Activated naive CD4-positive, alpha-beta T cell treated with anti-CD3 and anti-CD28 coated beads for 36 hours (primary cell): ENCODE measurements around the gene TNFRSF9. TPM values are rescaled to one million over a fixed set of nuclear protein-coding genes. Genes with fewer than 3 reads are reported as not detected.

ENCODE experiments used
- CTCF ChIA-PET: fragments of 350-600 bp; sonication (Branson Sonifier 250); formaldehyde crosslinking; loops from one replicate; lab custom pipeline; 2021; ENCODE audit warnings: antibody characterized with exemption; lab: Charles Lee
- DNase-seq: peaks from one replicate; pipeline ENCODE4 v3.0.0-alpha.2; 2020
- H3K27ac Mint-ChIP-seq: one replicate; pipeline ENCODE4 v1.8.0; 2021; ENCODE audit warnings: mild to moderate bottlenecking, mixed read lengths
- H3K27me3 Mint-ChIP-seq: one replicate; pipeline ENCODE4 v1.8.0; 2021; ENCODE audit warnings: low read depth, mixed read lengths
- H3K36me3 Mint-ChIP-seq: one replicate; pipeline ENCODE4 v1.8.0; 2021; ENCODE audit warnings: low read depth, mixed read lengths
- H3K4me1 Mint-ChIP-seq: one replicate; pipeline ENCODE4 v1.8.0; 2021; ENCODE audit warnings: low read depth, mixed read lengths
- H3K4me3 Mint-ChIP-seq: one replicate; pipeline ENCODE4 v1.8.0; 2021; ENCODE audit warnings: mild to moderate bottlenecking, moderate library complexity, mixed read lengths
- H3K9me3 Mint-ChIP-seq: one replicate; pipeline ENCODE4 v1.8.0; 2021; ENCODE audit warnings: mixed read lengths
- intact Hi-C: fragments of 100-400 bp; cut with micrococcal nuclease; formaldehyde crosslinking; loops from one replicate; pipeline ENCODE4 v1.15.1; 2023
- total RNA-seq, 2 experiments: library from RNA; stranded (reverse); gene quantifications; one replicate each; pipeline ENCODE4 v1.2.3, GENCODE V29; 2021

Gene TNFRSF9
- total RNA-seq, 2 experiments from 2014 or later: 10.5 to 11.6 TPM

GRCh38 chr1:7912743-7913557, 27.7 kb downstream of the TNFRSF9 start:
- no peak for DNase-seq
- peaks cover 32% of the 10 kb centered on the region for H3K4me1 Mint-ChIP-seq
- CTCF ChIA-PET: no interaction called here
- H3K27ac Mint-ChIP-seq: no peak overlapping the region
- H3K36me3 Mint-ChIP-seq: no peaks in the 10 kb centered on the region
- H3K27me3 Mint-ChIP-seq: no peaks in the 10 kb centered on the region
- peak overlapping the region; percentile 28 for H3K4me3 Mint-ChIP-seq
- no peaks in the 10 kb centered on the region for H3K9me3 Mint-ChIP-seq
- intact Hi-C loops: no loop called here

GRCh38 chr1:7912145-7912544, 28.5 kb downstream of the TNFRSF9 start:
- CTCF ChIA-PET: no interaction called here
- Mint-ChIP-seq H3K9me3 (no peaks in the 10 kb centered on the region), H3K4me3 (no peak overlapping the region), H3K27me3 (no peaks in the 10 kb centered on the region), H3K36me3 (no peaks in the 10 kb centered on the region), H3K4me1 (peaks cover 29% of the 10 kb centered on the region), H3K27ac (no peak overlapping the region)
- DNase-seq: no peak
- intact Hi-C loops: no loop called here

GRCh38 chr1:7905262-7905661, 35.4 kb downstream of the TNFRSF9 start:
- Mint-ChIP-seq H3K27ac (no peak overlapping the region), H3K9me3 (no peaks in the 10 kb centered on the region), H3K4me3 (no peak overlapping the region), H3K27me3 (no peaks in the 10 kb centered on the region), H3K4me1 (peaks cover 3% of the 10 kb centered on the region), H3K36me3 (no peaks in the 10 kb centered on the region)
- intact Hi-C loops: loop anchor here (10.0 kb wide), 1 partner anchor 120 kb away; the partner anchor contains the start of gene PER3
- CTCF ChIA-PET: interaction anchor here (2.0 to 3.1 kb wide), 2 partner anchors 152 to 237 kb away, joined by 5 to 21 read pairs; no protein-coding TSS in a partner anchor
- no peak for DNase-seq

- H3K4me3 Mint-ChIP-seq: peak overlapping the region; percentile 62
- H3K9me3 Mint-ChIP-seq: no peaks in the 10 kb centered on the region
- no peaks in the 10 kb centered on the region for H3K36me3 Mint-ChIP-seq
- CTCF ChIA-PET: interaction anchor here (0.9 to 2.1 kb wide), 2 partner anchors 12 to 233 kb away, joined by 4 to 7 read pairs; no protein-coding TSS in a partner anchor
- H3K4me1 Mint-ChIP-seq: peaks cover 6% of the 10 kb centered on the region
- no peak overlapping the region for H3K27ac Mint-ChIP-seq
- H3K27me3 Mint-ChIP-seq: no peaks in the 10 kb centered on the region
- DNase-seq: peak; percentile 73
- intact Hi-C loops: loop anchor here (1.0 to 10.0 kb wide), 4 partner anchors 18 to 235 kb away; partner anchors contain the start of gene PER3
Observed at GRCh38 chr1:7902478-7903085, 38.1 kb downstream of the TNFRSF9 start.

GRCh38 chr1:7899741-7900140, 40.9 kb downstream of the TNFRSF9 start:
- Mint-ChIP-seq H3K4me1 (peaks cover 9% of the 10 kb centered on the region), H3K9me3 (no peaks in the 10 kb centered on the region), H3K4me3 (no peak overlapping the region), H3K27me3 (no peaks in the 10 kb centered on the region), H3K36me3 (no peaks in the 10 kb centered on the region), H3K27ac (no peak overlapping the region)
- DNase-seq: no peak
- intact Hi-C loops: loop anchor here (10.0 kb wide), 1 partner anchor 115 kb away; the partner anchor contains the start of gene PER3
- CTCF ChIA-PET: interaction anchor here (1.1 kb wide), 1 partner anchor 147 kb away, joined by 3 read pairs; no protein-coding TSS in a partner anchor

- Mint-ChIP-seq H3K4me1 (peaks cover 9% of the 10 kb centered on the region), H3K27me3 (no peaks in the 10 kb centered on the region), H3K4me3 (no peak overlapping the region), H3K36me3 (no peaks in the 10 kb centered on the region), H3K9me3 (no peaks in the 10 kb centered on the region), H3K27ac (no peak overlapping the region)
- CTCF ChIA-PET: interaction anchor here (0.6 kb wide), 1 partner anchor 16 kb away, joined by 4 read pairs; no protein-coding TSS in a partner anchor
- no peak for DNase-seq
- intact Hi-C loops: no loop called here
Observed at GRCh38 chr1:7898962-7899361, 41.7 kb downstream of the TNFRSF9 start.

GRCh38 chr1:7896994-7897393, 43.6 kb downstream of the TNFRSF9 start:
- intact Hi-C loops: no loop called here
- Mint-ChIP-seq H3K4me1 (peaks cover 6% of the 10 kb centered on the region), H3K27me3 (no peaks in the 10 kb centered on the region), H3K27ac (no peak overlapping the region), H3K36me3 (no peaks in the 10 kb centered on the region), H3K9me3 (no peaks in the 10 kb centered on the region), H3K4me3 (no peak overlapping the region)
- no peak for DNase-seq
- CTCF ChIA-PET: no interaction called here

- H3K27ac Mint-ChIP-seq: no peak overlapping the region
- H3K4me3 Mint-ChIP-seq: no peak overlapping the region
- intact Hi-C loops: no loop called here
- no peak for DNase-seq
- peaks cover 2% of the 10 kb centered on the region for H3K27me3 Mint-ChIP-seq
- H3K36me3 Mint-ChIP-seq: no peaks in the 10 kb centered on the region
- H3K4me1 Mint-ChIP-seq: peaks cover 3% of the 10 kb centered on the region
- H3K9me3 Mint-ChIP-seq: peaks cover 2% of the 10 kb centered on the region
- CTCF ChIA-PET: no interaction called here
Observed at GRCh38 chr1:7893529-7894180, 47.0 kb downstream of the TNFRSF9 start.

GRCh38 chr1:7891804-7892203, 48.8 kb downstream of the TNFRSF9 start:
- Mint-ChIP-seq H3K27ac (no peak overlapping the region), H3K36me3 (no peaks in the 10 kb centered on the region), H3K27me3 (peaks cover 12% of the 10 kb centered on the region), H3K9me3 (peaks cover 2% of the 10 kb centered on the region), H3K4me3 (no peak overlapping the region), H3K4me1 (no peaks in the 10 kb centered on the region)
- intact Hi-C loops: no loop called here
- no peak for DNase-seq
- CTCF ChIA-PET: no interaction called here

- CTCF ChIA-PET: interaction anchor here (1.0 kb wide), 1 partner anchor 222 kb away, joined by 3 read pairs; no protein-coding TSS in a partner anchor
- Mint-ChIP-seq H3K27me3 (peaks cover 17% of the 10 kb centered on the region), H3K4me3 (no peak overlapping the region), H3K4me1 (no peaks in the 10 kb centered on the region), H3K27ac (no peak overlapping the region), H3K9me3 (peaks cover 2% of the 10 kb centered on the region), H3K36me3 (no peaks in the 10 kb centered on the region)
- intact Hi-C loops: no loop called here
- no peak for DNase-seq
Observed at GRCh38 chr1:7890853-7891252, 49.8 kb downstream of the TNFRSF9 start.

GRCh38 chr1:7888248-7889081, 52.2 kb downstream of the TNFRSF9 start:
- Mint-ChIP-seq H3K27me3 (peaks cover 26% of the 10 kb centered on the region), H3K36me3 (no peaks in the 10 kb centered on the region), H3K27ac (no peak overlapping the region), H3K4me1 (no peaks in the 10 kb centered on the region), H3K4me3 (no peak overlapping the region), H3K9me3 (peaks cover 2% of the 10 kb centered on the region)
- CTCF ChIA-PET: interaction anchor here (0.6 to 0.7 kb wide), 2 partner anchors 30 to 304 kb away, joined by 3 read pairs; no protein-coding TSS in a partner anchor
- no peak for DNase-seq
- intact Hi-C loops: no loop called here
